Measurements from ENCODE around the gene SLC35B3.

DNA sequence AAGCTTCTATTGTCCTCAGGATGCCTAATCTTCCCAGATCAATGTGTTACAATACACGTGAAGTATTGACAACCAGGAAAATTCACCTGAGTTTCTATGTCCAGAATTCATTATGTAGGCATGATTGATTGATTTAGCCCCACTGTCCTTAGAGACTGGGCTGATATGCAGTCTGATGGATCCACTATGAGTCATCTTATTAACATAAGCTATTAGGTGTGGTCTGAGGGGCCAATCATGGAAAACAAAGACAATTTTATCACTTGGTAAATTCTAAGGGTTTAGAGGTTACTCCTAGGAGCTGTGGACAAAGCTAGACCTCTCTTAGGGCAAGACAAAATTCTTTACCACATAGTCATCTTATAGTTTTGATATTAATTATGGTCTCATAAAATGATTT, 41.3 kb upstream of the SLC35B3 start:
- TF ChIP-seq, protein P1, sequence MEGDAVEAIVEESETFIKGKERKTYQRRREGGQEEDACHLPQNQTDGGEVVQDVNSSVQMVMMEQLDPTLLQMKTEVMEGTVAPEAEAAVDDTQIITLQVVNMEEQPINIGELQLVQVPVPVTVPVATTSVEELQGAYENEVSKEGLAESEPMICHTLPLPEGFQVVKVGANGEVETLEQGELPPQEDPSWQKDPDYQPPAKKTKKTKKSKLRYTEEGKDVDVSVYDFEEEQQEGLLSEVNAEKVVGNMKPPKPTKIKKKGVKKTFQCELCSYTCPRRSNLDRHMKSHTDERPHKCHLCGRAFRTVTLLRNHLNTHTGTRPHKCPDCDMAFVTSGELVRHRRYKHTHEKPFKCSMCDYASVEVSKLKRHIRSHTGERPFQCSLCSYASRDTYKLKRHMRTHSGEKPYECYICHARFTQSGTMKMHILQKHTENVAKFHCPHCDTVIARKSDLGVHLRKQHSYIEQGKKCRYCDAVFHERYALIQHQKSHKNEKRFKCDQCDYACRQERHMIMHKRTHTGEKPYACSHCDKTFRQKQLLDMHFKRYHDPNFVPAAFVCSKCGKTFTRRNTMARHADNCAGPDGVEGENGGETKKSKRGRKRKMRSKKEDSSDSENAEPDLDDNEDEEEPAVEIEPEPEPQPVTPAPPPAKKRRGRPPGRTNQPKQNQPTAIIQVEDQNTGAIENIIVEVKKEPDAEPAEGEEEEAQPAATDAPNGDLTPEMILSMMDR (IDR thresholded peaks at IDR 0.05; ENCODE audit: low read depth, low read length, poor library complexity, severe bottlenecking) = no peak
- no peak for TF ChIP-seq EZH2phosphoT487 (IDR thresholded peaks at IDR 0.05; ENCODE audit: borderline replicate concordance, low read length)

Data from DOHH2 (cell line).